Progenitor cell of endocrine pancreas (in vitro differentiated cells): ENCODE results near the gene FUT8. TPM values are rescaled to one million over a fixed set of nuclear protein-coding genes. Genes with fewer than 3 reads are reported as not detected.

Source experiments
- DNase-seq: peaks from one replicate; pipeline ENCODE4 v3.0.0; 2021; ENCODE audit warnings: low spot score; ENCODE audit not compliant: unreplicated experiment
- H3K27ac Mint-ChIP-seq: 2 replicates; pipeline ENCODE4 v1.8.0; 2021; ENCODE audit warnings: mild to moderate bottlenecking, moderate library complexity, mixed read lengths
- H3K27me3 Mint-ChIP-seq: 2 replicates; pipeline ENCODE4 v1.8.0; 2021; ENCODE audit warnings: mixed read lengths
- H3K36me3 Mint-ChIP-seq: 2 replicates; pipeline ENCODE4 v1.8.0; 2022; ENCODE audit warnings: mixed read lengths; ENCODE audit not compliant: insufficient read depth
- H3K4me1 Mint-ChIP-seq: 2 replicates; pipeline ENCODE4 v1.8.0; 2021; ENCODE audit warnings: low read depth, mixed read lengths
- H3K4me3 Mint-ChIP-seq: 2 replicates; pipeline ENCODE4 v1.8.0; 2021; ENCODE audit warnings: low read depth, mild to moderate bottlenecking, moderate library complexity, mixed read lengths
- H3K9me3 Mint-ChIP-seq: 2 replicates; pipeline ENCODE4 v1.8.0; 2021; ENCODE audit warnings: low read depth, mixed read lengths
- total RNA-seq: library from RNA; stranded (reverse); gene quantifications from 2 replicates; pipeline ENCODE4 v1.2.1, GENCODE V29; 2021
- TF ChIP-seq, protein P1 (sequence below): fragments of 200-600 bp; sonication (generic); IDR thresholded peaks from one replicate; pipeline ENCODE4 v1.5.0; 2021; ENCODE audit warnings: antibody characterized with exemption, mild to moderate bottlenecking; ENCODE audit not compliant: unreplicated experiment

The FUT8 gene
- total RNA-seq, 1 donor from 2014 or later = 38.8 TPM

DNA sequence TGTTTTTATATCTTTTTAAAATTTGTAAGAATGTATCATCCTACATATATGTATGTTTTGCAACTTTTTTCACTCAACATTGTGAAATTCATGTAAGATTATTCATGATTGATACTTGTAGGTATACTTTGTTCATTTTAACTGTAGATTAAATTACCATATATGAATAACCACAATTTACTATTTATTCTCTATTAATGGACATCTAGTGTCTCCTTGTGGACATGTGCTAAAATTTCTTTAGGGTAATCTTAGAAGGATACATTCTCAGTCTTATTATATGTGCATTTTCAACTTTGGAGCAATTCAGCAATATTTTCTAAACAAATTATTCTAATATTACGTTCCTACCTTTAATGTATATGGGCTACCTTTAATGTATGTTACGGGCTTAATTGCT, 192.4 kb downstream of the FUT8 start:
- no peaks in the 10 kb centered on the region for H3K9me3 Mint-ChIP-seq

DNA sequence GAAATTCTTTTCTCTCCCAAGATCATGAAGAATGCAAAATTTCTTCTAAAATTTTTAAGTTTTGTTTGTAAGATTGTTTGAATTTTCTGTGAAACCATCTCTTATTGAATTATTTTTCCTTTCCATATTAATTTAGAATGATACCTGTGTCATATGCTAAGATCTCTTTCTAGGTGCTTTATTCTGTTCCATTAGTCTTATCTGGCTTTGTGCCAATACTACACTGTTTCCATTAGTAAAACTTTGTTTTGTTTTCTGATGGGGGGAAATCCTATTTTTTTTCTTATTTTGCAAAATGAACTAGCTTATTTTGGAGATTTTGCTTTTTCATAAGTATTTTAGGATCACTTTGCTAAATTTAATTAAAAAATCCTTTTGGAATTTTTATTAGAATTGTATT, 193.9 kb downstream of the FUT8 start:
- Mint-ChIP-seq H3K27me3 (no peaks in the 10 kb centered on the region), H3K9me3 (no peaks in the 10 kb centered on the region), H3K4me3 (no peak overlapping the region), H3K36me3 (no peaks in the 10 kb centered on the region), H3K4me1 (no peaks in the 10 kb centered on the region), H3K27ac (no peak overlapping the region)
- DNase-seq = no peak
- TF ChIP-seq, protein P1, sequence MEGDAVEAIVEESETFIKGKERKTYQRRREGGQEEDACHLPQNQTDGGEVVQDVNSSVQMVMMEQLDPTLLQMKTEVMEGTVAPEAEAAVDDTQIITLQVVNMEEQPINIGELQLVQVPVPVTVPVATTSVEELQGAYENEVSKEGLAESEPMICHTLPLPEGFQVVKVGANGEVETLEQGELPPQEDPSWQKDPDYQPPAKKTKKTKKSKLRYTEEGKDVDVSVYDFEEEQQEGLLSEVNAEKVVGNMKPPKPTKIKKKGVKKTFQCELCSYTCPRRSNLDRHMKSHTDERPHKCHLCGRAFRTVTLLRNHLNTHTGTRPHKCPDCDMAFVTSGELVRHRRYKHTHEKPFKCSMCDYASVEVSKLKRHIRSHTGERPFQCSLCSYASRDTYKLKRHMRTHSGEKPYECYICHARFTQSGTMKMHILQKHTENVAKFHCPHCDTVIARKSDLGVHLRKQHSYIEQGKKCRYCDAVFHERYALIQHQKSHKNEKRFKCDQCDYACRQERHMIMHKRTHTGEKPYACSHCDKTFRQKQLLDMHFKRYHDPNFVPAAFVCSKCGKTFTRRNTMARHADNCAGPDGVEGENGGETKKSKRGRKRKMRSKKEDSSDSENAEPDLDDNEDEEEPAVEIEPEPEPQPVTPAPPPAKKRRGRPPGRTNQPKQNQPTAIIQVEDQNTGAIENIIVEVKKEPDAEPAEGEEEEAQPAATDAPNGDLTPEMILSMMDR = no peak

More for the DNA sequence above, 192.4 kb downstream of the FUT8 start:
- Mint-ChIP-seq H3K27ac (no peak overlapping the region), H3K27me3 (no peaks in the 10 kb centered on the region), H3K4me3 (no peak overlapping the region), H3K36me3 (no peaks in the 10 kb centered on the region), H3K4me1 (no peaks in the 10 kb centered on the region)
- no peak for DNase-seq
- TF ChIP-seq, protein P1 = no peak

DNA sequence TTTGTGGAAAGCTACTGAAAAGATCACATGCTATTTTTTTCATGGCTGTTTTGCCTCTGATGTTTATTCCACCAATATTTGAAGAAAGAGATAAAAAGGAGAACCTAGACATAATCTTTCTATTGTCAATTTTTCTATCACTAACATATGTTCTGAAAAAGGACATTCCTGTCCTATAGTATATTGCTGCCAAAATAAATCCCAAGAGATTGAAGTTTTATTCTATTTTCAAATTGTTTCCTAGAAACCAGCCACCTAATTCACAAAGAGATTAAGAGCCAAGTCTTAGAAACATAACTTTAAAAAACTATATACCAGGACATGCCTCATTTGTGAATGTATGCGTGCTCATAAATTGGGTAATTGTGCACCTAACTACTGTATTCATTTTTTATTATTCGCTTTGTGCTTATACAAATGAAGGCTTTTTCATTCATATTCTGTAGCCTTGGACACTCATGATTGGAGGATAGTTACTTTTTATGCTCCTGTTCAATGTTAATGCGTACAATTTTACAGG, 200.7 kb downstream of the FUT8 start:
- no peaks in the 10 kb centered on the region for H3K27me3 Mint-ChIP-seq
- H3K27ac Mint-ChIP-seq = no peak overlapping the region
- H3K4me3 Mint-ChIP-seq = no peak overlapping the region
- H3K9me3 Mint-ChIP-seq = peaks cover 3% of the 10 kb centered on the region
- H3K36me3 Mint-ChIP-seq = no peaks in the 10 kb centered on the region
- H3K4me1 Mint-ChIP-seq = peaks cover 3% of the 10 kb centered on the region
- TF ChIP-seq, protein P1 = no peak
- no peak for DNase-seq

DNA sequence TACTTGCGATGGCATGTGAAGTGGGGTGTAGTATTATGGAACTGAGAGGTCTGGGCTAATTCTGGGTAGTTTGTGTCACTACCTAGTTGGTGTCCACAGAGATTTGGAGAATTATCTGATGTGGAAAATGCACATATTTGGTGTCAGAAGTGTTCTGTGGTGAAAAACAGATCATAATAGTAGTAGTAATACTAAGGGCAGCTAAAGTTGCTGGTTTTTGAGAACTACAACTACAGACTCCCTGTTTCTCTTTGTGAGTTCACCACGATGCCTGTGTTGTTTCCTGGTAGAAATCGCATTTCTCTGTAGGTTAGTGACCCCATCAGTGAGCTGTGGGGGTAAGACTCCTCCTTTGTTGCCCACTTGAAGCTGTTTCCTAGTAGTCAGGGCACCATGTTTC, 206.5 kb downstream of the FUT8 start:
- peaks cover 3% of the 10 kb centered on the region for H3K4me1 Mint-ChIP-seq
- H3K27me3 Mint-ChIP-seq = no peaks in the 10 kb centered on the region
- no peak overlapping the region for H3K4me3 Mint-ChIP-seq
- no peak overlapping the region for H3K27ac Mint-ChIP-seq
- DNase-seq = no peak
- H3K36me3 Mint-ChIP-seq = no peaks in the 10 kb centered on the region
- H3K9me3 Mint-ChIP-seq = peaks cover 3% of the 10 kb centered on the region
- TF ChIP-seq, protein P1 = no peak

DNA sequence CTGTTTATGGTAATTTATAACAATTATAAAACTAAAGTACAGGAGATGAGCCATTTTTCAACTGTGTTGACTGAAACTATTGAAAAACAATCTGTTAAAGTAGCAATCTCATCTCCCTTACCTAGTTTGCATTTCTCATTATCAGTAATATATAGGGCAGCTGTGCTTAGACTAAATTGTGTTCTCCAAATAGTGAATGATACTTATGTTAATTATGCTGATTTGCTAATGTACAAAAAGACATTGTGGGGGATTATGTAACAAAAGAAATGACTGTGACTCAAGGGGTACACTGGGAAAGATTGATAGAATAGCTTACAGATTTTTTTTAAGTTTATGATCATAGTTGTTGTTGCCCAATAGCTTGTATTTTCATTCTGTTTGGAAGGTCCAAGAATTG, 207.7 kb downstream of the FUT8 start:
- Mint-ChIP-seq H3K27ac (no peak overlapping the region), H3K9me3 (no peaks in the 10 kb centered on the region), H3K36me3 (no peaks in the 10 kb centered on the region), H3K4me1 (peaks cover 3% of the 10 kb centered on the region), H3K4me3 (no peak overlapping the region), H3K27me3 (no peaks in the 10 kb centered on the region)
- TF ChIP-seq, protein P1 = no peak
- DNase-seq = no peak
